AG04450 (cell line): ENCODE results near the gene OLFM1. TPM values are rescaled to one million over a fixed set of nuclear protein-coding genes. Genes with fewer than 3 reads are reported as not detected.
"Not testable (repeated sequence)": the region's sequence is repeated elsewhere in the genome, so short reads cannot be mapped to it uniquely, and the experiment has no call there.

ENCODE experiments used
- CTCF ChIA-PET: fragments of 300-600, 350-600 bp; formaldehyde crosslinking; extraction: SDS; loops from one replicate; lab custom pipeline; 2022; ENCODE audit warnings: antibody characterized with exemption, inconsistent platforms; lab: Charles Lee
- POLR2A ChIA-PET: fragments of 350-600 bp; formaldehyde crosslinking; extraction: SDS; loops from one replicate; lab custom pipeline; 2021; ENCODE audit warnings: antibody characterized with exemption, inconsistent platforms; lab: Yijun Ruan, JAX
- DNase-seq: peaks from one replicate; pipeline ENCODE4 v3.0.0-alpha.2; 2011; ENCODE audit warnings: low read depth, low spot score
- H3K27ac ChIP-seq: one replicate; pipeline ENCODE4 v1.5.1; 2012; ENCODE audit warnings: low read depth, low read length, control low read depth
- H3K27me3 ChIP-seq: one replicate; pipeline ENCODE4 v1.6.0; 2012; ENCODE audit warnings: low read length; ENCODE audit not compliant: control insufficient read depth, insufficient read depth
- H3K4me3 ChIP-seq: 2 replicates; pipeline ENCODE4 v1.5.1; 2011; ENCODE audit warnings: mild to moderate bottlenecking, low read depth, low read length, control low read depth
- H3K9me3 ChIP-seq: 2 replicates; pipeline ENCODE4 v1.5.1; 2012; ENCODE audit warnings: low read length; ENCODE audit not compliant: control insufficient read depth, insufficient read depth
- CTCF ChIP-seq: IDR thresholded peaks from 2 replicates; pipeline ENCODE4 v1.5.1; 2011; ENCODE audit warnings: low read depth, low read length, control low read depth, inconsistent platforms
- polyA plus RNA-seq: library from polyadenylated mRNA; depleted of rRNA; stranded (reverse); fragments of >200 nt; gene quantifications from 2 replicates; pipeline ENCODE4 v1.2.3, GENCODE V29; 2011

OLFM1 gene
- polyA plus RNA-seq, 1 experiment = 0.16 TPM

- no peak overlapping the region for H3K27ac ChIP-seq
- H3K27me3 ChIP-seq = no peaks in the 10 kb centered on the region
- peaks cover 10% of the 10 kb centered on the region for H3K9me3 ChIP-seq
- no peak for TF ChIP-seq CTCF
- no peak overlapping the region for H3K4me3 ChIP-seq
- CTCF ChIA-PET = no interaction called here
- POLR2A ChIA-PET = no interaction called here
- DNase-seq = no peak
Measured at GRCh38 chr9:135060461-135061116, 26.9 kb upstream of the OLFM1 start.

DNA sequence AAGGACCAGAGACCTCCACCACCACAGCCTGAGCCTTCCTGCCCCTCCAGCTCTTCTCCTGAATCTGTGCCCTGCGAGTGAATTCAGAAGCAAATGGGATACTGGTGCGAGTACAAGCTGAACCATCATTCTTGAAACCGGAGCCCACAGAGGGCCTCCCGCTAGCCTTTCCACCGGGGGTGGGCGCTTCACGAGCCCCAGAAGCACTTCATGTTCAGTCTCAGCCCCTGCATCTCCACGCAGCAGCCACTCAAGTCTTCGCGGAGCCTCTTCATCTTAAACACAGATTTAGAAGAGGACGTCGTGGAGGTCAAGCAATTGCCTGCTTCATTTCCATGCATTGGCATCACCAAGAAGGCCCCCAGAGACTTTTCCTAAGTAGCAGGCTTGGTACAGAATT lies 26.0 kb upstream of the OLFM1 start:
- no peak for DNase-seq
- ChIA-PET POLR2A (no interaction called here), CTCF (no interaction called here)
- no peak for TF ChIP-seq CTCF
- H3K27ac ChIP-seq = no peak overlapping the region
- peaks cover 10% of the 10 kb centered on the region for H3K9me3 ChIP-seq
- no peaks in the 10 kb centered on the region for H3K27me3 ChIP-seq
- H3K4me3 ChIP-seq = no peak overlapping the region

DNA sequence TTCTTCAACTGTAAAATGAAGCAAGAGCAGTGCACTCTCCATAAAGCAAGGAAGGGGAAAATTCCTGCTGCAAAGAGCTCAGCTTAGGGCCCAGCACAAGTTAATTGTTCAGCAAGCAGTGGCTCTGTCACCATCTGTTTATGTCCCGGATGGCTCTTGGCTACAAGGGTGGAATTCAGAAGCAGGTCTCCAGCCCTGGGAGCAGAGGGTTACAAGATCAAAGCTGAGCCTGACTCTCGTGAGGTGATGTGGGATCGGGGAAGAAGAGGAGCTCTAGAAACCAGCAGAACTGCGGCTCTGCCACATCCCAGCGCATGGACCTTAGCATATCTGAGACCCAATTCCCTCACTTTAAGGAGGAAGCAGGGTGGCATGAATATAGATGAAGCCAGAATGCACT lies 25.2 kb upstream of the OLFM1 start:
- H3K4me3 ChIP-seq = no peak overlapping the region
- H3K27me3 ChIP-seq = no peaks in the 10 kb centered on the region
- ChIA-PET CTCF (no interaction called here), POLR2A (no interaction called here)
- no peak for TF ChIP-seq CTCF
- H3K27ac ChIP-seq = no peak overlapping the region
- no peak for DNase-seq
- H3K9me3 ChIP-seq = peaks cover 10% of the 10 kb centered on the region

- CTCF ChIA-PET, H3K27me3 ChIP-seq, H3K4me3 ChIP-seq, H3K9me3 ChIP-seq, POLR2A ChIA-PET, H3K27ac ChIP-seq, DNase-seq: not testable (repeated sequence)
Measured at GRCh38 chr9:135063466-135063865, 24.0 kb upstream of the OLFM1 start.

GRCh38 chr9:135063888-135064287 lies 23.6 kb upstream of the OLFM1 start:
- H3K27me3 ChIP-seq, H3K27ac ChIP-seq, DNase-seq, H3K4me3 ChIP-seq, CTCF ChIA-PET, POLR2A ChIA-PET, H3K9me3 ChIP-seq: not testable (repeated sequence)

- Histone ChIP-seq H3K4me3 (no peak overlapping the region), H3K9me3 (peaks cover 10% of the 10 kb centered on the region), H3K27me3 (no peaks in the 10 kb centered on the region), H3K27ac (no peak overlapping the region)
- ChIA-PET POLR2A (no interaction called here), CTCF (no interaction called here)
- no peak for DNase-seq
- TF ChIP-seq CTCF = no peak
Measured at GRCh38 chr9:135065151-135065550, 22.3 kb upstream of the OLFM1 start.
